OCI-LY7 (cell line): ENCODE data around the gene CPS1.

Experiments used
- EZH2phosphoT487 ChIP-seq: fragments of 200-600 bp; sonication (generic); IDR thresholded peaks from 2 replicates; pipeline ENCODE4 v1.6.1; 2018; ENCODE audit warnings: low read depth, borderline replicate concordance, mild to moderate bottlenecking, mixed run types, antibody characterized with exemption, low read length, moderate library complexity, mixed read lengths
- TF ChIP-seq, protein P1 (sequence below): fragments of 200-600 bp; sonication (generic); conservative IDR thresholded peaks from 2 replicates; pipeline ENCODE4 v1.5.1; 2014; ENCODE audit warnings: mild to moderate bottlenecking, antibody characterized with exemption, low read length, moderate library complexity, mixed read lengths

- TF ChIP-seq, protein P1, sequence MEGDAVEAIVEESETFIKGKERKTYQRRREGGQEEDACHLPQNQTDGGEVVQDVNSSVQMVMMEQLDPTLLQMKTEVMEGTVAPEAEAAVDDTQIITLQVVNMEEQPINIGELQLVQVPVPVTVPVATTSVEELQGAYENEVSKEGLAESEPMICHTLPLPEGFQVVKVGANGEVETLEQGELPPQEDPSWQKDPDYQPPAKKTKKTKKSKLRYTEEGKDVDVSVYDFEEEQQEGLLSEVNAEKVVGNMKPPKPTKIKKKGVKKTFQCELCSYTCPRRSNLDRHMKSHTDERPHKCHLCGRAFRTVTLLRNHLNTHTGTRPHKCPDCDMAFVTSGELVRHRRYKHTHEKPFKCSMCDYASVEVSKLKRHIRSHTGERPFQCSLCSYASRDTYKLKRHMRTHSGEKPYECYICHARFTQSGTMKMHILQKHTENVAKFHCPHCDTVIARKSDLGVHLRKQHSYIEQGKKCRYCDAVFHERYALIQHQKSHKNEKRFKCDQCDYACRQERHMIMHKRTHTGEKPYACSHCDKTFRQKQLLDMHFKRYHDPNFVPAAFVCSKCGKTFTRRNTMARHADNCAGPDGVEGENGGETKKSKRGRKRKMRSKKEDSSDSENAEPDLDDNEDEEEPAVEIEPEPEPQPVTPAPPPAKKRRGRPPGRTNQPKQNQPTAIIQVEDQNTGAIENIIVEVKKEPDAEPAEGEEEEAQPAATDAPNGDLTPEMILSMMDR: no peak
- no peak for TF ChIP-seq EZH2phosphoT487
Observed at GRCh38 chr2:210528716-210529115, 27.7 kb upstream of the CPS1 start.
